NT2/D1 (cell line): Measurements from ENCODE around the gene SPSB4.

Source experiments
- SUZ12 ChIP-seq: IDR thresholded peaks from 2 replicates; pipeline ENCODE4 v1.6.1; 2011; ENCODE audit not compliant: insufficient read length, insufficient read depth; ENCODE audit errors: extremely low read depth
- YY1 ChIP-seq: IDR thresholded peaks from 2 replicates; pipeline ENCODE4 v1.6.1; 2011; ENCODE audit not compliant: insufficient read length, insufficient read depth
- ZNF274 ChIP-seq: IDR thresholded peaks from 2 replicates; pipeline ENCODE4 v1.6.1; 2011; ENCODE audit warnings: mild to moderate bottlenecking, low read depth, low read length

GRCh38 chr3:141109751-141110150 lies 58.6 kb downstream of the SPSB4 start:
- TF ChIP-seq ZNF274 (no peak), YY1 (no peak), SUZ12 (no peak)
